ENCODE measurements around the gene GPC5. TPM values are rescaled to one million over a fixed set of nuclear protein-coding genes. Genes with fewer than 3 reads are reported as not detected.

The GPC5 gene
- total RNA-seq, 1 experiment from 2014 or later, result 0.26 TPM

DNA sequence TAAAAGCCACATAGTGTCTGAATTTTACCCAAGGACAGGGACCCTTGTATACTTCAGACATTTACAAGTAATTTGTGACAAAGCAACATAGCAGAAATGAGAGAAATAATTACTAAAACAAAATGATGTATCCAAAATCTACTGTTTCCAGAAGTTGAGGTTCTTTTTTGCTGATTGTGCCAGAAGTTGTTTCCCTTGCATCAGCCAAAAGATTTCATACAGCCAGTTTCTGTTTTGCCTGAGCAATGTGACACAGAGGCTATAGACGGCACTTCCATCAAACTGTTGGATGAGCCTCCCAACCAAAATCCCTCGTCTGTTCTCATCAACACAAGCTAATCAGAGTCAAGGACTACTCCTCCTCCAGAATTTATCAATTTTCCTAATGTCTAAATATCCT, 915.0 kb downstream of the GPC5 start:
- ATAC-seq, result no peak
- in situ Hi-C loops (cut with HindIII; ENCODE audit: low pct_unique_long_range_greater_than_20kb, low sequenced_read_pairs) (no loop called here), intact Hi-C loops (cut with micrococcal nuclease; ENCODE audit: unreplicated experiment) (no loop called here)
- no peak for DNase-seq (ENCODE audit: low read depth, low spot score)
- no peak overlapping the region for H3K27ac ChIP-seq (ENCODE audit: low read length)
- TF ChIP-seq TCF7L2 (IDR thresholded peaks at IDR 0.05; ENCODE audit: low read depth, low read length) (no peak), POLR2AphosphoS5 (IDR thresholded peaks at IDR 0.05; ENCODE audit: low read depth, low read length) (no peak), REST (IDR thresholded peaks at IDR 0.05; ENCODE audit: insufficient read depth in 1 of 2, low read depth in 2 of 2, low read length in 1 of 2) (no peak), CTCF (IDR thresholded peaks at IDR 0.05) (no peak), SIN3A (IDR thresholded peaks at IDR 0.05; ENCODE audit: borderline replicate concordance, insufficient read depth, low read depth, low read length) (no peak)
- H3K4me1 ChIP-seq (ENCODE audit: control insufficient read depth, insufficient read depth, low read length), result no peaks in the 10 kb centered on the region
- H3K9me3 ChIP-seq (ENCODE audit: control insufficient read depth, insufficient read depth, low read depth, low read length), result no peaks in the 10 kb centered on the region
- no peaks in the 10 kb centered on the region for H3K36me3 ChIP-seq (ENCODE audit: control insufficient read depth, insufficient read depth, low read length)
- POLR2A ChIA-PET, result no interaction called here
- no TSS peak for BruUV-seq (replicated peaks)
- CTCF ChIA-PET, result no interaction called here
- H3K4me3 ChIP-seq (ENCODE audit: low read depth in 2 of 2, low read length in 2 of 2), result no peak overlapping the region
- H3K27me3 ChIP-seq (ENCODE audit: control insufficient read depth, insufficient read depth, low read length), result no peaks in the 10 kb centered on the region

- H3K36me3 ChIP-seq (ENCODE audit: control insufficient read depth, insufficient read depth, low read length), result no peaks in the 10 kb centered on the region
- POLR2A ChIA-PET, result no interaction called here
- no TSS peak for BruUV-seq (replicated peaks)
- in situ Hi-C loops (cut with HindIII; ENCODE audit: low pct_unique_long_range_greater_than_20kb, low sequenced_read_pairs), result no loop called here
- DNase-seq (ENCODE audit: low read depth, low spot score) (no peak), ATAC-seq (no peak)
- H3K9me3 ChIP-seq (ENCODE audit: control insufficient read depth, insufficient read depth, low read depth, low read length), result no peaks in the 10 kb centered on the region
- no peak overlapping the region for H3K27ac ChIP-seq (ENCODE audit: low read length)
- intact Hi-C loops (cut with micrococcal nuclease; ENCODE audit: unreplicated experiment), result no loop called here
- no peaks in the 10 kb centered on the region for H3K4me1 ChIP-seq (ENCODE audit: control insufficient read depth, insufficient read depth, low read length)
- CTCF ChIA-PET, result no interaction called here
- H3K4me3 ChIP-seq (ENCODE audit: low read depth in 2 of 2, low read length in 2 of 2), result no peak overlapping the region
- H3K27me3 ChIP-seq (ENCODE audit: control insufficient read depth, insufficient read depth, low read length), result no peaks in the 10 kb centered on the region
- TF ChIP-seq TCF7L2 (IDR thresholded peaks at IDR 0.05; ENCODE audit: low read depth, low read length), result no peak
- TF ChIP-seq CTCF (IDR thresholded peaks at IDR 0.05), result no peak
- no peak for TF ChIP-seq REST (IDR thresholded peaks at IDR 0.05; ENCODE audit: insufficient read depth in 1 of 2, low read depth in 2 of 2, low read length in 1 of 2)
- no peak for TF ChIP-seq POLR2AphosphoS5 (IDR thresholded peaks at IDR 0.05; ENCODE audit: low read depth, low read length)
- no peak for TF ChIP-seq SIN3A (IDR thresholded peaks at IDR 0.05; ENCODE audit: borderline replicate concordance, insufficient read depth, low read depth, low read length)
These were observed 916.8 kb downstream of the GPC5 start for GRCh38 chr13:92315265-92315664.
